H1 (cell line): ENCODE results near the gene TCF4. TPM values are rescaled to one million over a fixed set of nuclear protein-coding genes. Genes with fewer than 3 reads are reported as not detected.

Source experiments
- CTCF ChIA-PET: fragments of 300-600 bp; sonication (Branson Sonifier 250); formaldehyde crosslinking; loops from one replicate; lab custom pipeline; 2021; ENCODE audit not compliant: partially characterized antibody; lab: Charles Lee
- POLR2A ChIA-PET: fragments of 300-600 bp; sonication (Branson Sonifier 250); formaldehyde crosslinking; loops from one replicate; lab custom pipeline; 2021; ENCODE audit warnings: inconsistent platforms; ENCODE audit not compliant: partially characterized antibody; lab: Charles Lee
- DNase-seq, 2 experiments: peaks; one replicate each; pipeline versions ENCODE4 v3.0.0 to v3.0.0-alpha.2; 2010 to 2022; ENCODE audit warnings: low spot score in 2 of 2, low read depth in 1 of 2, mixed read lengths in 1 of 2
- FAIRE-seq: peaks from 2 replicates; lab custom pipeline; 2011; peaks lifted over from hg19 to GRCh38; lab: Jason Lieb, UNC
- H2AFZ ChIP-seq: 2 replicates; pipeline ENCODE4 v1.8.1; 2012; ENCODE audit warnings: low read length, inconsistent platforms
- H2AK5ac ChIP-seq: 2 replicates; pipeline ENCODE4 v1.6.1; 2013; ENCODE audit warnings: low read depth, low read length
- H2BK120ac ChIP-seq: replicated peaks from 2 replicates; pipeline ENCODE3; 2013; ENCODE audit warnings: low read depth, low read length, inconsistent platforms
- H2BK12ac ChIP-seq: 2 replicates; pipeline ENCODE4 v1.6.1; 2013; ENCODE audit warnings: low read depth, low read length
- H2BK15ac ChIP-seq: 2 replicates; pipeline ENCODE4 v1.6.1; 2013; ENCODE audit warnings: low read length
- H2BK20ac ChIP-seq: 2 replicates; pipeline ENCODE4 v1.6.1; 2013; ENCODE audit warnings: low read length
- H2BK5ac ChIP-seq: 2 replicates; pipeline ENCODE4 v1.6.1; 2013; ENCODE audit warnings: low read depth, low read length
- H3K14ac ChIP-seq: 2 replicates; pipeline ENCODE4 v1.6.1; 2013; ENCODE audit warnings: inconsistent platforms; ENCODE audit not compliant: insufficient read length
- H3K18ac ChIP-seq: 2 replicates; pipeline ENCODE4 v1.6.1; 2013; ENCODE audit warnings: low read length; ENCODE audit errors: extremely low read depth
- H3K23ac ChIP-seq: 2 replicates; pipeline ENCODE4 v1.6.1; 2013; ENCODE audit warnings: inconsistent platforms; ENCODE audit not compliant: insufficient read length
- H3K23me2 ChIP-seq: 2 replicates; pipeline ENCODE4 v1.6.1; 2013; ENCODE audit warnings: low read depth, low read length
- H3K27ac ChIP-seq: 2 replicates; pipeline ENCODE4 v1.6.1; 2011; ENCODE audit warnings: low read depth, low read length, inconsistent platforms
- H3K27me3 ChIP-seq, 4 experiments: replicated peaks in 1 of 4; 1 replicate in 1 of 4; 2 replicates in 3 of 4; pipeline versions ENCODE4 v1.6.1 to v1.8.1; 2011 to 2013; ENCODE audit warnings: low read length in 3 of 4, mild to moderate bottlenecking in 3 of 4, inconsistent platforms in 2 of 4, mixed read lengths in 2 of 4, moderate library complexity in 1 of 4; ENCODE audit not compliant: control insufficient read depth in 3 of 4, insufficient read depth in 3 of 4; ENCODE audit errors: extremely low read depth in 1 of 4
- H3K36me3 ChIP-seq, 4 experiments: 2 replicates each; pipeline versions ENCODE4 v1.6.1 to v1.8.1; 2011 to 2013; ENCODE audit warnings: mild to moderate bottlenecking in 4 of 4, low read length in 3 of 4, moderate library complexity in 2 of 4, control low read depth in 1 of 4, inconsistent platforms in 1 of 4; ENCODE audit not compliant: insufficient read depth in 4 of 4, control insufficient read depth in 2 of 4
- H3K4ac ChIP-seq: replicated peaks from 2 replicates; pipeline ENCODE3; 2013; ENCODE audit warnings: low read length, low read depth, mixed read lengths, inconsistent platforms; ENCODE audit not compliant: insufficient read length
- H3K4me1 ChIP-seq, 4 experiments: replicated peaks in 1 of 4; 1 replicate in 1 of 4; 2 replicates in 3 of 4; pipeline versions ENCODE4 v1.6.1 to v1.8.1; 2011 to 2013; ENCODE audit warnings: low read length in 3 of 4, inconsistent platforms in 2 of 4, mixed read lengths in 1 of 4; ENCODE audit not compliant: insufficient read depth in 4 of 4, control insufficient read depth in 3 of 4
- H3K4me2 ChIP-seq, 2 experiments: 2 replicates each; pipeline versions ENCODE4 v1.6.1 to v1.8.1; 2011 to 2013; ENCODE audit warnings: low read depth in 2 of 2, low read length in 2 of 2, control low read depth in 1 of 2, inconsistent platforms in 1 of 2, mild to moderate bottlenecking in 1 of 2; ENCODE audit not compliant: insufficient read depth in 1 of 2
- H3K4me3 ChIP-seq, 4 experiments: fragments of 200-600, 300-600 bp in 1 of 4; sonication (generic), shearing (Covaris generic), sonication (Bioruptor Twin) in 1 of 4; 2 replicates each; pipeline versions ENCODE4 v1.5.1 to v1.8.1; 2011 to 2016; ENCODE audit warnings: low read length in 4 of 4, low read depth in 3 of 4, control low read depth in 2 of 4, inconsistent platforms in 2 of 4, mild to moderate bottlenecking in 2 of 4, mixed read lengths in 1 of 4, moderate library complexity in 1 of 4; ENCODE audit not compliant: insufficient read depth in 2 of 4; ENCODE audit errors: extremely low read depth in 1 of 4
- H3K56ac ChIP-seq: replicated peaks from 2 replicates; pipeline ENCODE3; 2013; ENCODE audit warnings: low read depth, mild to moderate bottlenecking, mixed read lengths, low read length, inconsistent platforms; ENCODE audit not compliant: insufficient read length
- H3K79me1 ChIP-seq: 2 replicates; pipeline ENCODE4 v1.6.1; 2013; ENCODE audit warnings: low read depth, low read length, control low read depth
- H3K79me2 ChIP-seq, 2 experiments: 2 replicates each; pipeline versions ENCODE4 v1.6.1 to v1.8.1; 2012 to 2013; ENCODE audit warnings: low read length in 2 of 2, mild to moderate bottlenecking in 2 of 2, inconsistent platforms in 1 of 2; ENCODE audit not compliant: insufficient read depth in 2 of 2, control insufficient read depth in 1 of 2
- H3K9ac ChIP-seq, 4 experiments: replicated peaks in 1 of 4; 1 replicate in 1 of 4; 2 replicates in 3 of 4; pipeline versions ENCODE4 v1.6.1 to v1.8.1; 2011 to 2013; ENCODE audit warnings: low read depth in 3 of 4, low read length in 3 of 4, control low read depth in 2 of 4, mild to moderate bottlenecking in 2 of 4, moderate library complexity in 2 of 4, inconsistent platforms in 1 of 4; ENCODE audit errors: extremely low read depth in 1 of 4
- H3K9me3 ChIP-seq, 2 experiments: 2 replicates each; pipeline versions ENCODE4 v1.6.1 to v1.8.1; 2012 to 2013; ENCODE audit warnings: mild to moderate bottlenecking in 2 of 2, moderate library complexity in 2 of 2, control low read depth in 1 of 2, inconsistent platforms in 1 of 2, low read depth in 1 of 2, low read length in 1 of 2, mixed read lengths in 1 of 2; ENCODE audit not compliant: insufficient read depth in 2 of 2
- H4K20me1 ChIP-seq, 2 experiments: replicated peaks in 1 of 2; 2 replicates each; pipeline versions ENCODE3 to v1.8.1; 2011 to 2013; ENCODE audit warnings: inconsistent platforms in 2 of 2, low read length in 2 of 2, mild to moderate bottlenecking in 1 of 2; ENCODE audit not compliant: insufficient read depth in 2 of 2, control insufficient read depth in 1 of 2
- H4K5ac ChIP-seq: 2 replicates; pipeline ENCODE4 v1.6.1; 2013; ENCODE audit warnings: low read length, low read depth, mixed read lengths, inconsistent platforms; ENCODE audit not compliant: insufficient read length
- H4K8ac ChIP-seq: 2 replicates; pipeline ENCODE4 v1.8.0; 2013; ENCODE audit warnings: mild to moderate bottlenecking, moderate library complexity, low read length, inconsistent platforms; ENCODE audit not compliant: insufficient read depth; ENCODE audit errors: extremely low read depth
- H4K91ac ChIP-seq: replicated peaks from 2 replicates; pipeline ENCODE3; 2013; ENCODE audit warnings: low read length, mixed read lengths, inconsistent platforms; ENCODE audit not compliant: insufficient read length
- ASH2L ChIP-seq: fragments of 200-600, 300-600 bp; sonication (generic); IDR thresholded peaks from one replicate; pipeline ENCODE4 v1.7.1; 2017; ENCODE audit warnings: low read length
- BRCA1 ChIP-seq: IDR thresholded peaks from 2 replicates; pipeline ENCODE4 v1.6.1; 2012; ENCODE audit warnings: low read depth, low read length, improper control_type of control experiment
- CEBPB ChIP-seq: IDR thresholded peaks from 2 replicates; pipeline ENCODE4 v1.6.1; 2012; ENCODE audit warnings: low read depth, low read length
- WGBS, 2 experiments: shearing (Covaris generic) in 1 of 2; methylation state at CpG; one replicate each; pipeline versions ENCODE4 v1.1.6 to v1.1.7; 2013 to 2015; ENCODE audit warnings: low lambda C conversion rate in 2 of 2, mixed read lengths in 2 of 2, inconsistent platforms in 1 of 2, low coverage in 1 of 2, missing lambda C conversion rate in 1 of 2; ENCODE audit not compliant: insufficient replicate concordance in 2 of 2, insufficient coverage in 1 of 2, insufficient read length in 1 of 2; ENCODE audit errors: extremely low coverage in 1 of 2, missing lambda C conversion rate in 1 of 2; 5-methylcytosine and 5-hydroxymethylcytosine counted together
- polyA plus RNA-seq, 7 experiments: library from polyadenylated mRNA; depleted of rRNA in 3 of 7; stranded (reverse) in 5 of 7; unstranded in 2 of 7; fragments of >200 nt in 5 of 7; fragments of 200-250 nt in 2 of 7; gene quantifications; 1 replicate in 5 of 7; 2 replicates in 1 of 7; 4 replicates in 1 of 7; pipeline versions ENCODE4 v1.2.1 to v1.2.3, GENCODE V29; 2011 to 2013; ENCODE audit warnings: missing spikeins in 2 of 7, mixed read lengths in 2 of 7
- total RNA-seq: library from RNA; stranded (reverse); fragmentation: NEBNext Ultra II Directional; extraction: Animal tissue kit (Norgen Biotek cat#: 25700); gene quantifications from 2 replicates; pipeline ENCODE4 v1.2.1, GENCODE V29; 2021

The TCF4 gene
- total and polyA plus RNA-seq, 2 of the 8 experiments (the other 6 are each of a cell fraction or from before 2014, with no cell fraction given) = 59.3 to 118 TPM

DNA sequence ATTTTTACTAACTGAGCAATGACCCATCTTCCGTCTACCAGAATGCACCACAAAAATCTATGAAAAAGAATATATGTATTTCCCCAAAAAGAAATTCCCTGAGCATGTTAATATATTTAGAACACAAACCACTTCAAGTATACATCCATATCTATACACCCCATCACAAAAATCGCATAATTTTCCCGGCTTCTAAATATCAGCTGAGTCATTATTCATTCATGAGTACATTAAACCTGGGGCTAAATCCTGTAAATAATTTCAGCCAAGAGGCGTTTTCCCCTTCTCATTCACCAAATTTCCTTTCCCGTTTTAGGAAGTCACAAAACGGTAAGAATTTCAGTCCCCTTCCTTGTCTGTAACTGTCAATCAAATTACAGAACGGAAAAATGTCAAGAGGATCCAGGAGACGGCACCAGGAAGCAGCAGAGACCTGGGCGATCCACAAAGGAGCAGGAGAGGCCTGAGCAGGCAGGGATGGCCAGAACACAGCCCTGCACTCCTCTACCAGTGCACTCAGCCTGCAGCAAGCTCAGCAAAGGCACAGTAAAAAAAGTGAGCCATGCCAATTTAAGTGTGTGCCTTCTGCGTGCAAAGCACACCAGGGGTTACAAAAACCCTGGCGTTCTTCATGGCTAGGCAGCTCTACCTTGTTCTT is 300.7 kb downstream of the TCF4 start:
- Histone ChIP-seq H3K79me1 (peaks cover 5% of the 10 kb centered on the region), H4K20me1 (peaks cover 0 to 3% of the 10 kb centered on the region in 2 experiments), H3K27me3 (no peaks in the 10 kb centered on the region), H3K9ac (no peak overlapping the region), H3K79me2 (peaks cover 0 to 40% of the 10 kb centered on the region in 2 experiments; a peak in 1 of 4 replicates), H2BK12ac (no peak overlapping the region), H3K36me3 (no peaks in the 10 kb centered on the region), H4K91ac (no peak overlapping the region), H2AK5ac (no peak overlapping the region), H3K18ac (no peak overlapping the region), H2BK20ac (no peak overlapping the region), H3K4ac (no peak overlapping the region), H2AFZ (no peak overlapping the region), H3K9me3 (no peaks in the 10 kb centered on the region), H2BK5ac (no peak overlapping the region), H3K4me1 (peaks cover 0 to 7% (median 4%) of the 10 kb centered on the region in 4 experiments; a peak in 4 of 7 replicates), H3K27ac (no peak overlapping the region), H3K23me2 (no peaks in the 10 kb centered on the region), H2BK120ac (no peak overlapping the region), H2BK15ac (no peak overlapping the region), H4K5ac (no peak overlapping the region), H3K56ac (no peak overlapping the region), H3K4me3 (no peak overlapping the region), H3K23ac (no peak overlapping the region), H3K14ac (no peak overlapping the region), H3K4me2 (no peak overlapping the region), H4K8ac (no peak overlapping the region; the same call in 1 of the 2 replicates)
- CTCF ChIA-PET = interaction anchor here (0.6 to 4.8 kb wide), 9 partner anchors 9 to 1234 kb away, joined by 3 to 27 read pairs (median 4); no protein-coding TSS in a partner anchor
- FAIRE-seq (no peak), DNase-seq (no peak)
- TF ChIP-seq CEBPB = no peak
- no peak for TF ChIP-seq ASH2L
- no peak for TF ChIP-seq BRCA1
- POLR2A ChIA-PET = no interaction called here
- WGBS, 2 experiments = 86 to 100% methylated on average over 2 to 11 of the region's 11 CpGs
